ENCODE measurements around the gene ANKIB1.

ANKIB1 gene

DNA sequence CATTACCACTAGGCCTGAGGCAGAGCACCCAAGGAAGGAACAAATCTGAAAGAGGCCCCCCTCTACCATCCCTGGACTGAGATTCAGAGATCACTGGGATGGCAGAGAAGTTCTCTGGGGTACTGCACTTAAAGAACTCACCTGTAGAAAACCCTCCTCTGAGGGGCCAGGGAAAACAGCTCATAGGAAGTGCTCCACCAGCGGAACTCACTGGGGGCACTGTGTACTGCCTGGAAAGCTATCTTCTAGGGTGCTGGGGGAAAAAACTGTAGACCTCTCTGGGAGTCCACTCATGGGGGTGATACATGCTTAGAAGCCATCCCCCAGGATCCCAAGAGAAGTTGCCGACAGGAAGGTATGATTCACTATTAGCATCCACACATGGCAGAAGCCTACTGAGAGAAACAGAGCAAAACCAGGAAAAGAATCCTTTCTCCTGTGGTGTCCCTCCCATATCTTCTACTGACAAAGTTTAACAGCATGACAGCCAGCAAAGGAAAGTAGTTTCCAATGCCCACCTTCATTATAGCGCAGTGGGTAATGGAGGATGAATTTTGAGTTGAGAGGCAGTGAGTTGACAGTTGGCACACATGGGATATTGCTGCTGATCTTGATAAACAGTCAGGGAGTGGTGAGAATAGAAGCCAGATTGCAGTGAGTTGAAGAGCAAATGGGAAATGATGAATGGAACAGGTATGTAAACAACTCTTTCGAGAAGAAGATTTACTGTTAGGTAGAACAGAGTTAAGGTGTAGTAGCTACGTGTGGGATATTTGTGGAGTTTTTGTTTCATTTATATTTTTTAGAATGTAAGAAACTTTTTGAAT is 20.9 kb downstream of the ANKIB1 start:
- no peak for DNase-seq (ENCODE audit: low read depth, low spot score)
- peak overlapping the region; percentile 72 for H3K27ac ChIP-seq

- no peak for DNase-seq (ENCODE audit: low read depth, low spot score)
- peak overlapping the region; percentile 0 for H3K27ac ChIP-seq
These were observed 23.1 kb downstream of the ANKIB1 start for GRCh38 chr7:92268921-92269320.

DNA sequence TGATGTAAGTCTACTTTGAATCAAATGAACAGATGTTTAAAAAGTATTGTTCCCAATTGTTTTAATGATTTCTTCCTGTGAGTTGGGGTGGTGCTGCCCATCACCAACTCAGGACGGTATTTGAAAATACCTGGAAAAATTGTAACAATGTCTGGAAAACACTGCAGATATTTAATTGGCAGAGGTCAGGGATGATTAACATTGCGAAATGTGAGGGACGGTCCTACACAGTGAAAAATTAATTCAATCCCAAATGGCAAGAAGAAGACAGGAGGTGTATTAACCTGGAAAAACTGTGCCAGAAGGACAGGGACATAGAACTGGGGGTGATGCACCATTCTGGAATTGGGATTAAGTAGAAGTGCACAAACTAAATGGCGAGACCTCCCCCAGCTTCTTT is 29.6 kb downstream of the ANKIB1 start:
- H3K27ac ChIP-seq = no peak overlapping the region
- no peak for DNase-seq (ENCODE audit: low read depth, low spot score)

GRCh38 chr7:92276460-92276864 is 30.7 kb downstream of the ANKIB1 start:
- no peak for DNase-seq (ENCODE audit: low read depth, low spot score)
- H3K27ac ChIP-seq = no peak overlapping the region

- DNase-seq (ENCODE audit: low read depth, low spot score) = no peak
- H3K27ac ChIP-seq = no peak overlapping the region
These were observed 33.7 kb downstream of the ANKIB1 start for GRCh38 chr7:92279396-92280031.

GRCh38 chr7:92281031-92281430 is 35.3 kb downstream of the ANKIB1 start:
- no peak for DNase-seq (ENCODE audit: low read depth, low spot score)

GRCh38 chr7:92282221-92282814 is 36.5 kb downstream of the ANKIB1 start:
- no peak overlapping the region for H3K27ac ChIP-seq
- no peak for DNase-seq (ENCODE audit: low read depth, low spot score)

More at GRCh38 chr7:92281031-92281430, 35.3 kb downstream of the ANKIB1 start:
- no peak overlapping the region for H3K27ac ChIP-seq

- no peak overlapping the region for H3K27ac ChIP-seq
- DNase-seq (ENCODE audit: low read depth, low spot score) = no peak
These were observed 37.2 kb downstream of the ANKIB1 start for GRCh38 chr7:92282930-92283329.

GRCh38 chr7:92289321-92289720 is 43.5 kb downstream of the ANKIB1 start:
- H3K27ac ChIP-seq = no peak overlapping the region
- DNase-seq (ENCODE audit: low read depth, low spot score) = no peak

DNA sequence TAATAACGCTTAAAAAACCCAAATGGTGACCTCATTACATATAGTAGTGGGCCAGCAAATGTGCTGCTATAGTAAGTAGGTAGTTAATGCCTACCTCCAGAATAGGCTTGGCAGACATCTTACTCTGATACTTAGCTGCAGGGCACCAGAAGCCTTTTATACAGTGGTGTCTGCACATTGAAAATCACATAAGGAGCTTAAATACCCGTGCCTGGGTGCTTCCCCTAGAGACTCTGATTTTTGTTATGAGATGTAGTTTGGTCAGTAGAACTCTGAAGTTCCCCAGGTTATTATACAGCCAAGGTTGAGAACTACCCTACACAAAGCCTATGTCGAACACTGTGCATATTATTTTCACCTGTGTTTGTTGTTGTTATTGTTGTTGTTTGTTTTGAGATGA is 47.2 kb downstream of the ANKIB1 start:
- no peak for DNase-seq (ENCODE audit: low read depth, low spot score)
- H3K27ac ChIP-seq = no peak overlapping the region

- no peak for DNase-seq (ENCODE audit: low read depth, low spot score)
- H3K27ac ChIP-seq = no peak overlapping the region
These were observed 48.3 kb downstream of the ANKIB1 start for GRCh38 chr7:92293896-92294590.

GRCh38 chr7:92295391-92295790 is 49.6 kb downstream of the ANKIB1 start:
- no peak for DNase-seq (ENCODE audit: low read depth, low spot score)
- no peak overlapping the region for H3K27ac ChIP-seq

DNA sequence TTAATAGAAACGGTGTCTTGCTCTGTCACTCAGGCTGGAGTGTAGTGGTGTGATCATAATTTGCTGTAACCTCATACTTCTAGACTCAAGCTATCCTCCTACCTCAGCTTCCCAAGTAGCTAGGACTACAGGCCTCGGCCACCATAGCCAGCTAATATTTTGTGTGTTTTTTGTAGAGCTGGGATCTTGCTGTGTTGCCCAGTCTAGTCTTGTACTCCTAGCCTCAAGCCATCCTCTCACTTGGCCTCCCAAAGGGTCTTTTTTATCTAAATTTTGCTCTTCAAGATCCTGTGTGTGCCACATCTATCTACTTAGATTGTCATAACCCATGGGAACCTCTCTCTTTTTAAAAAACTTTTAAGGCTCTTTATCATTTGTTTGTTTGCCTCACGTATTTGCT is 50.5 kb downstream of the ANKIB1 start:
- DNase-seq (ENCODE audit: low read depth, low spot score) = no peak
- H3K27ac ChIP-seq = no peak overlapping the region

DNA sequence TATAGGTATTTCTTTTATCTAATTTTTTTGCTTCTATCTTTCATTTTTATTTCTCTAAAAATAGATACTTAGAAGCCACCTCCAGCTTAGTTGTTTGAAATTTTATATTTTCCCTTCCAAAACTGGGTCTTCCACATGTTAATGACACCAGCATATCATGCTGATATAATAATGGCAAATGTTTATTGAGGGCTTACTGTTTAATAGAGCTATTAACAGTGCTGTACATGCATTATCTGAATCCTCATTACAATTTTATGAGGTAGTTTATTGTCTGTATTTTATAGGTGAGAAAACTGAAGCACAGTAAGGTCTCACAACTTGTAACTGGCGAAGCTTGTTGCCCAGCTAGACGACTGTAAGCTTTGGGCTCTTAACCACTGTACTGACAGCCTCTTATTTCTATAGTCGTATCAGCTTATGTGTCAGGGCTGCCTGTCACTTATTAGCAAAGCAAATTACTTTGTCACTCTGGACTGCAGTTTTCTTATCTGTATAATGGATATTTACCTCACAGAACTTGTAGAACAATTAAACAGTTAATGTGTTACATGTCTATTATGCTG is 51.2 kb downstream of the ANKIB1 start:
- H3K27ac ChIP-seq = no peak overlapping the region
- no peak for DNase-seq (ENCODE audit: low read depth, low spot score)

GRCh38 chr7:92297736-92298135 is 52.0 kb downstream of the ANKIB1 start:
- H3K27ac ChIP-seq = no peak overlapping the region
- DNase-seq (ENCODE audit: low read depth, low spot score) = no peak

GRCh38 chr7:92303761-92304160 is 58.0 kb downstream of the ANKIB1 start:
- no peak overlapping the region for H3K27ac ChIP-seq
- no peak for DNase-seq (ENCODE audit: low read depth, low spot score)

- H3K27ac ChIP-seq = no peak overlapping the region
- DNase-seq (ENCODE audit: low read depth, low spot score) = no peak
These were observed 58.7 kb downstream of the ANKIB1 start for GRCh38 chr7:92304406-92304893.

GRCh38 chr7:92306153-92306552 is 60.4 kb downstream of the ANKIB1 start:
- peak; percentile 5 for DNase-seq (ENCODE audit: low read depth, low spot score)
- H3K27ac ChIP-seq = no peak overlapping the region

DNA sequence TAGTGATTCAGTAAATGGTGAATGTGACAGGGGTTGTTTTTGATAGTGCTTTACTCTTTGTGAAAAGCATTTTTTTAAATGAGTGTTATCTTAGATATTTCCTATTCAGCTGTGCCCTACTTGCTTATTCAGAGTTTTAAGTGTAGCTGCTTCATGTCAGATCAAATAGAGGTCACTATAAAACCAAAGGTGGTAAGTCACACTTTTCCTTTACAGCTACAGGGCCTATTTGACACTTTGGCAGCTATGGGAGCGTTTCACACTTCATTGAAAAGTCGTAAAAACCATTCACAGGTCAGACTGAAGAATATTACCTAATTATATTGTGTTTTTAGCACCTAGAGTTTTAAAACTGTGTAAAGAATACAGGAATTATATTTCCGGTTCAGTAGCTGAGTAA is 67.3 kb downstream of the ANKIB1 start:
- H3K27ac ChIP-seq = no peak overlapping the region

GRCh38 chr7:92319243-92319642 is 73.5 kb downstream of the ANKIB1 start:
- no peak for DNase-seq (ENCODE audit: low read depth, low spot score)
- no peak overlapping the region for H3K27ac ChIP-seq

More for the DNA sequence above, 67.3 kb downstream of the ANKIB1 start:
- no peak for DNase-seq (ENCODE audit: low read depth, low spot score)
